ENCODE measurements around the gene SBF2.

SBF2 gene

DNA sequence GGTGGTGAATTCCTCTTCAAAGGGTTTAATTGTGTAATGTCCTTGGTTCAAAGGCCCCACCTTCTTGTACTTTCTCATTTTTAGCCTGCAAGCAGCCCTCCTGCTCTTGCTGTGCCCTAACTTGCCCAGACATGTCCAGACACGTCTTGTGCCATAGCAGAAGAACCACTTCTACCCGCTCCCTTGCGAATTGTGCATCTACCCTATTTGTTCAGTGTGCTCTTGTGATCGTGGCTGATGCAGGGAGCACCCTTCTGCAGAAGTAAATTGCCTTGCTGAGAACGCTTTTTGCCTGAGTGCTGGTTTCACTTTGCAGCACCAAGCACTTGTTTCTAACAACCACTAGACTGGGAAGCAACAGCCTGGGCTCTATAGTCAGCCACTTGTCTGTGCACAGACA lies 249.4 kb downstream of the SBF2 start:
- TF ChIP-seq GATA3 (IDR thresholded peaks at IDR 0.05; ENCODE audit: low read depth, low read length) = no peak

DNA sequence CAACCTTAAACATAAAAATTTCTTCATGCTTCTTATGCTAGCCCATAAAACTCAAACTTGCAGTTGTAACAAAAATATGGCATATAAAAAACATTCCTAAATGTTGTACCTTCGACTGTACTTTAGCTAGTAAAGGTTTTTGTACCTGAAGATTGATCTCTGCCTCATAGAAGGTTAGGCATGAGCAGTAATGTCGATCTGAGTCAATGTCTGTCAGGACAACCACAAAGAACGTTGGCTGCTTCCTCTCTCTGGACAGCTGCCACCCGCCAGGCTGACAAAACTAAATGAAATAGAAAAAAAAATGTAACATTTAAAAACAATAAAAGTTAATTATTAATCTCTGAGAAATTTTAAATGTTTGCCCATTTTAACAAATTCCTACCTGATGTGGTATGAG lies 251.3 kb downstream of the SBF2 start:
- TF ChIP-seq GATA3 (IDR thresholded peaks at IDR 0.05; ENCODE audit: low read depth, low read length) = no peak
- no peak for TF ChIP-seq GATA2 (IDR thresholded peaks at IDR 0.05; ENCODE audit: low read depth, low read length)

DNA sequence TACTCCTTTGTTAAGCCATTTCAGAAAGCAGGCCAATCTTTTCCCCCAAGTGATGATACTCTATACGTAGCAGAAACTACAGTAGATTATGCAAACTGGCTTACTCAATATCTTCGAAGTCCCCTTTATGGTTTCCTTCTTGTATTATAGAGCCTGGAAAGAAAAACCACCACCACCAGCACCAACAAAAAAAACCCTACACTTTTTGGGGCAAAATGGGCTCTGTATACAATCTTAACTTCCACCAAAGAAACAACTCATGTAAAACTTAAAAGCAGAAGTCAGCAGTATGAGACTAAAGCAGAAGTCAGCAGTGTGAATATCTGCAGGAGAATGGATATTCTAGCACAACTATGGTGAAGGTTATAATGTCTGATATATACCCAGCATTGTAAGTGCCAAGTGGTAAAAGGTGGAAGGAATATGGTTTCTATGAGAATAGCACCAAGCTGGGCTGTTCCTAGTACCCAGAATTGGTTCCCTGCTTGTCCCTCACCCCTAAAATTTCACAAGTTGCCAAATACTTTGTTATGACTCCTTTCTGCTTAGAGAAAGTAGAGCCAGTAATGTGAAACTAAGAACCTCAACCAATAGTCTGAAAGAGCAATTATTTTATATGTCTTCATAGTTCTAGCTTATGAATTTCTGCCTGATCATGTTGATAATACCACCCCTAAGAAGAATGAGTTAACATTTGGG lies 252.1 kb downstream of the SBF2 start:
- no peak for TF ChIP-seq GATA3 (IDR thresholded peaks at IDR 0.05; ENCODE audit: low read depth, low read length)

DNA sequence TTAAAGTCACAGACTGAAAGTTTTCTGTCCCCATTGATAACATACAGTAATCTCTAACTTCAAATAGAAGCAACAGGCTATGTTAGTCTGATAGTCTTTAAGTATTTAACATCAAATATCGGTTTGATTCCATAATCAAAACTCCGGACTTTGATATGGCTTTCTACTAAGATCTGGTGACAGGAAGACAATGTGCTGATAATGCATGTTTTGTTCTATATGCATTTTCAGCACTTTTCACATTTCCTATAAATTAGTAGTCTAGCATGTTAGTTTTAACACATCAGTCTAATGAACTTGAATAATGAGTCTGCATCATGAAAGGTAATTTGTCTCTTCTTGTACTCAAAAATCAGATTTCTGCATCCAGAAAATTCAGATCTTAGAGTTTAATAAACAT lies 252.7 kb downstream of the SBF2 start:
- no peak for TF ChIP-seq GATA2 (IDR thresholded peaks at IDR 0.05; ENCODE audit: low read depth, low read length)
- no peak for TF ChIP-seq GATA3 (IDR thresholded peaks at IDR 0.05; ENCODE audit: low read depth, low read length)

DNA sequence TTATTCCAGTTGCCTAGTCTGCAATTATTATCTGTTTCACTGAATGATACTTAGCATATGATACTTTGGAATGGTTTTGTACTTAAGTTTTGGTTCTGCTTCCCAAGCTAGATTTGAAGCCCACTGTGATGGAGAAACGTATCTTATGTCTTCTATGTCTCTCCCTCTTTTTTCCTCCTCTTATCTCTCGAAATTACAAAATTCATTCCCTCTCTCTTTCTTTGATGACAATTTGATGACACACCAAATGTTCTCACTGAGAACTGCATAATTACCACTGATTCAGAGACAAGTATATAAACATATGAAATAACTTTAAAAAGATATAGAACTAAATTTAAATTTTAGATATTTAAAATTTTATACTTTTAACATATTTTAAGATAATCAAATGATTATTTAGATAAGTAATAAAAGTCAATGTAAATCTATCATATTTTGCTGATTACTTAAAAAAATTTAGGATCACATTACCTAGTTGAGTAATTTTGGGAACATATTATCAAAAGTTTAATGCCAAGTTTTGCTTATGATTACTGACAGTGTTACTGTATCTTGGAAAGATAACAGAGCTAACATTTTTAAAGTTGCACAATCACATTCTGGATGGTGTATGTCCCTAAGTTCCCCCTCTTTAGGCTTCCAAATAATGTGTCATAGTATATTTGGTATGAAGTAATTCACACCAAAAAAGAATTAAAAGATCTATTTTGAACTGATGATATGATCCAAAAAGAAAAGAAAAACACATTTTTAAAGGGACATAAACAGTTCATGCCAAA lies 255.3 kb downstream of the SBF2 start:
- TF ChIP-seq GATA2 (IDR thresholded peaks at IDR 0.05; ENCODE audit: low read depth, low read length) (no peak), GATA3 (IDR thresholded peaks at IDR 0.05; ENCODE audit: low read depth, low read length) (no peak)

DNA sequence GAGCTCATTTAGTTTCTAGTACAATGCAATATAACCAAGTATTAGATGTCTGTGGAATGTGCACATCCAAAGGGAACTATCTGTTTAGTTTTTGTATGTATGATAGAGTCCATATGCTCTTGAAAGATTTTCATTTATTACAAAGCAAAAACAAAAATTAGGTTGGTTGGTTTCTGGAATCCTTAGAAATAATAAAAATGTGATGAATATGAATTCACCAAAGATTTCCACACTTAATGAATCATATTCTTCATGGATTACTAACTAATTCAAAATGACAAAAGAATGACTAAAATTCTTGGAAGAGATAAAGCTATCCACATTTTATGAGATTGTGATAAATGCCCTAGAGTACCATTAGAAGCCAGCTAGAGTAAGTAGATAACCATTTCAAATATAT lies 261.1 kb downstream of the SBF2 start:
- no peak for TF ChIP-seq GATA2 (IDR thresholded peaks at IDR 0.05; ENCODE audit: low read depth, low read length)
- no peak for TF ChIP-seq GATA3 (IDR thresholded peaks at IDR 0.05; ENCODE audit: low read depth, low read length)

DNA sequence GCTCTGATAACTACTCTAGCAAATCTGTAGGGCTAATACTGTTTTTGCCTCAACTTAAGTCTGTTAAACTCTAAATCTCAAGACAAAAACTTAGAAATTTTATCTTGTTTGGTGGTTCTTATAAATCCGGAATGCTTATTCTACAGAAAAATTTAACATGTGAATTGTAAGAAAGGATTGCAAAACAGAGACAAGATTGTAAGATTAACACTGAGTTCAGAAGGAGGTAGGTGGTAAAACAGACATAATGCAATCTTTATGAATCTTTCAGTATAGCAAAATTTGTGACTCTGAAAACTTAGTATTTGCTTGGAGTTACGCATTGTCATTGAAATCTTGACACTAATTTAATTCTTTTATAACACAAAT lies 263.9 kb downstream of the SBF2 start:
- TF ChIP-seq GATA2 (IDR thresholded peaks at IDR 0.05; ENCODE audit: low read depth, low read length) (0 out of 2 replicates have a peak, but pooled peaks have one; percentile 31), GATA3 (IDR thresholded peaks at IDR 0.05; ENCODE audit: low read depth, low read length) (peak; percentile 80)

DNA sequence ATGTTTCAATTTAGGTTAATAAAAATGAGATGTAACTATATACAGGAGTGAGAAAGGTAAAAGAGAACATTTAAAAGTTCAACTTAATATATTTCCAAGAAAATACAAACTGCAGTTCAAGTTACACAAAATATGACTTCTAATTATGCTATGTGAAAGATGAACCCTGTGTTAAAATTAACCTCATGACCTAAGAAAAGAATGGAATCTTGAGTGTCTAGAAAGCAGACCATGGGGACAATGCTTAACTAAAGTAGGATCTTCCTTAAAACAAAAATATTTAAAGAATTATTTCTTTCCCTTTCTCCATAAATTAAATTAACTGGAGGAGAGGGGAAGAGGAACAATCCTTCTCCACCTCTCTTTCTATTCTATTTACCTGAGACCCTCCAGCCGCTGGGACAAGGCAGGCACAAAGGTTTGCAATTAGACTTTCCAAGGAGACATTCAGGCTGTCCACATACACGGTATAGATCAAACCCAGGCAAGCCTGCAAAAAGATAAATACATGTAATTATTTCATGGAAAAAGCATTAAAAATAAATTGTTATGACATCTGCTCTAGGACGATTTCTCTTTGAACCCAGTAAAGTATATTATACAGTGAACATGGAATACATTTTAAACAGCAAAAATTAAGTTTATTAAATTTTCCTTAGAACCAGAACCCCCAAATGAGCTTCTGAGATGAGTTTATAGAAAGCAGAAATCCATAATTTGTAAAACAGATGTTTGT lies 264.5 kb downstream of the SBF2 start:
- TF ChIP-seq GATA3 (IDR thresholded peaks at IDR 0.05; ENCODE audit: low read depth, low read length) (no peak), GATA2 (IDR thresholded peaks at IDR 0.05; ENCODE audit: low read depth, low read length) (peak; percentile 5; the same call in 1 of the 2 replicates)

DNA sequence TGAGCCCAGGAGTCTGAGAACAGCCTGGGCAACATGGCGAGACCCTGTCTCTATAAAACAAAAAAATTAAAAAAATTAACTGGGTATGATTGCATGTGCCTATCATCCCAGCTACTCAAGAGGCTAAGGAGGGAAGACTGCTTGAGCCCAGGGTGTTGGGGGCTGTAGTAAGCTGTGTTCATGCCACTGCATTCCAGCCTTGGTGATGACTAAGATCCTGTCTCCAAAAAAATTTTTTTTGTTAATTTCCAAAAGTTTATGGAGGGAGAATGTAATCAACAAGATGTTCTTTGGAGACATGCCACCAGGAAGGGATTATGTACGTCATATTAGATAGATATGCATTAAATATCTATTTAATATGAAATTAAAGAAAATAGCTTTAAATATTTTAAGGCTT lies 267.5 kb downstream of the SBF2 start:
- no peak for TF ChIP-seq GATA2 (IDR thresholded peaks at IDR 0.05; ENCODE audit: low read depth, low read length)
- no peak for TF ChIP-seq GATA3 (IDR thresholded peaks at IDR 0.05; ENCODE audit: low read depth, low read length)

DNA sequence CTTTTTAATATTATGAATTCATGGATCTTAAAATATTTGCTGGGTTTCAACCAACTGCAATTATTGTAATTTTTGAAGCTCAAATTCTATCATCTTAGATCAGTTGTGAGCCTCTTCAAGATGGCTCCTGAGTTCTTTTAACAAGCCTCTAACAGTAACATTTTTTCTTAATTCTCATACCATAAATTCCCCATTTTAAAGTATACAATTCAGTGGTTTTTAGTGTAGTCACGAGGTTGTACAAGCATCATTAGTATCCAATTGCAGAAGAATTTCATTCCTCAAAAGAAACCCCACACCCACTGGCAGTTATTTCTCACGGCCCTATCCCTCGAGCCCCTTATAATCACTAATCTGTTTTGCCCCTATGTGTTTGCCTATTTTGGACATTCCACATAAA lies 270.8 kb downstream of the SBF2 start:
- TF ChIP-seq GATA3 (IDR thresholded peaks at IDR 0.05; ENCODE audit: low read depth, low read length) (no peak), GATA2 (IDR thresholded peaks at IDR 0.05; ENCODE audit: low read depth, low read length) (no peak)

DNA sequence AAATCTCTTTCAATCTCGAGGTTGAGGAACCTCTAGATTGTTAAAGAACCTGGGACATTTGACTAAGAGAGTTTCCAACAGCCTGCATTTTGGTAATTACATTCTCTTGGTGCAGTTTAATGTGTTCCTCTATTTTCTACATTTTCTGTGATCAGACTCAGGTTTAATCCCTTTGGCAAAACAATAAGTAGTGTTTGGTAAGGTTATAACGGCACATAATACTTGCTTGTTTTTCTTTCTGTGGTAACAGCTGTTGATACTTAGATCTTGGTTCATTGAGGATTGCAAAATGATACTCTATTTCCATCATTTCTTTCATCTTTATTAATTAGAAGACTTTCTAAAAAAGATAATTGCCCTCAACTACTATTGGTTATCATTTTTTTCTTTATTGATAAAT lies 271.3 kb downstream of the SBF2 start:
- TF ChIP-seq GATA2 (IDR thresholded peaks at IDR 0.05; ENCODE audit: low read depth, low read length) (no peak), GATA3 (IDR thresholded peaks at IDR 0.05; ENCODE audit: low read depth, low read length) (no peak)

DNA sequence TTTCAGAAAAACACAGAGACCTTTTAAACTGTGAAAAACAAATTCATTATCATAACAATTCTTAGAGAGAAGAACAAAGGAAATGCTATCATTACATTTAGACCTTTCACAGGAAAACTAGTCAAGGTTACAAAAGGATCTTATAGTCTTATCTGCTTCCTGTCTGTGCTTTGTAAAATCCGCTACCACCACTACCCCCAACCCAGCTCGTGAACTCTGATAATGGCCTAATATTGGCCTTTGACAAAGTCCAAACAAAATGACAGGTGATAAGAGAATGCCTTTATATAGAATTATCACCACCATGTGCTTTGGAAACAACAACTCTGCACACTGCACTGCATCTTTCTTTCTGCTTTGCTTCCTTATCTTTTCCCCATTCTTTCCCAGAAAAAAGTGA lies 272.5 kb downstream of the SBF2 start:
- peak; percentile 29; the same call in 1 of the 2 replicates for TF ChIP-seq GATA2 (IDR thresholded peaks at IDR 0.05; ENCODE audit: low read depth, low read length)
- TF ChIP-seq GATA3 (IDR thresholded peaks at IDR 0.05; ENCODE audit: low read depth, low read length) = peak; percentile 53; the same call in 1 of the 2 replicates

DNA sequence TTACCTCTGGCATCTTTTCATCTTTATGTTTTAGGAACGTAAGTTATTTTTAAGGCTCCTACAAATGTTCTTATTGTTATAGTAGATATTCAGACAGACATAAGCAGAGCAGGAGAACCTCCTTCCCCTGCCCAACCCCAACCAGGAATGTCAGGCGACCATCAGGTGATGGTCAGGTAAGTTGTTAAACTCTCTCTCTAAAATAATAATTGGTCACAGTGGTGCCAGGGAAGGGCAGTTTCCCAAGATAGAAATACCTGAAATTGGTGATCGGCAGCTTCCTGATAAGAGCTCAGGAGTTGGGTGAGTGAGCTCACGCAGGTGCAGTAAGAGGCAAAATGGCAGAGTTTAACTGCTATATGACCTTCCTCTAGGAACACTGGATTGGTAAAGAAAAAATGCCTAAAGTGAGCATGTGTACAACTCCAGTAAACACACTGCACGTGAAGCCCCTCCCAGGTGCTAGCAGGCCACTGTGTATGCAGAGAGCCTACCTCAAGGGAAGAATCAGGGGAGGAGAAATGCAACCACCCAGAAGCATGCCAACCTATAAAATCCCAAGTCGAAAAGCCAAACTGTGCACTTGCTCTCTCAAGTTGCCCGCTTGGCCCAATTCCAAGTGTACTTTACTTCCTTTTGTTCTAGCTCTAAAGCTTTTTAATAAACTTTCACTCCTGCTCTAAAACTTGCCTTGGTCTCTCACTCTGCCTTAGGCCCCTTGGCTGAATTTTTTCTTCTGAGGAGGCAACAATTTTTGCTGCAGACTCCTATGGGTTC lies 273.9 kb downstream of the SBF2 start:
- TF ChIP-seq GATA2 (IDR thresholded peaks at IDR 0.05; ENCODE audit: low read depth, low read length) (no peak), GATA3 (IDR thresholded peaks at IDR 0.05; ENCODE audit: low read depth, low read length) (no peak)

DNA sequence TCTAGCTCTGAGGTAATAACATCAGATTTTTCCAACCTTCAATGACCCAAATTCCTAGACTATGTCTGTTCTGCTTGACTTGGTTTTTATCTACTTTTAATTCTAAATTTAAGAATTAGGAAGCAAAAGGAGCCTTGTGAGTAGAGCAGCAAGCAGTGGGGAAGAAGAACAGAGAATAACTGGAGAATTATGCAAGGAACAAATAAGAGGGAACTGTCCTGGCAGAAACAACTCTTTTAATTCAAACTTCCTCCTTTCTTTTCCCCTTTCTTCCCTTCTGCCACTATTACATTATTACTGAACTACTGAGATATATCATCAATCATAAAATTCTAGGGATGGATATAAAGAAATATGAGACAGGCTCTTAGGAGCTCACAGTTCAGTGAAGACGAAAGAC lies 276.1 kb downstream of the SBF2 start:
- no peak for TF ChIP-seq GATA2 (IDR thresholded peaks at IDR 0.05; ENCODE audit: low read depth, low read length)
- no peak for TF ChIP-seq GATA3 (IDR thresholded peaks at IDR 0.05; ENCODE audit: low read depth, low read length)

Data from SH-SY5Y (cell line).